ENCODE results near the gene UNK.

- TF ChIP-seq GATA2 (IDR thresholded peaks at IDR 0.05; ENCODE audit: low read depth, low read length) = no peak
- TF ChIP-seq GATA3 (IDR thresholded peaks at IDR 0.05; ENCODE audit: low read depth, low read length) = no peak
These were observed 79.9 kb downstream of the UNK start for GRCh38 chr17:75864448-75864871.

Measured in SH-SY5Y (cell line).